Measurements from ENCODE around the gene EFCAB11. TPM values are rescaled to one million over a fixed set of nuclear protein-coding genes. Genes with fewer than 3 reads are reported as not detected.
A peak's percentile ranks its signal among the peaks of the same experiment; 100 is the strongest.
"Not testable (repeated sequence)": the region's sequence is repeated elsewhere in the genome, so short reads cannot be mapped to it uniquely, and the experiment has no call there.

The EFCAB11 gene
- polyA plus RNA-seq, 2 donors: 6.2 to 6.3 TPM

- Histone ChIP-seq H3K9me3 (ENCODE audit: control insufficient read depth in 2 of 2, insufficient read depth in 1 of 2, low read depth in 1 of 2, low read length in 1 of 2) (no peaks in the 10 kb centered on the region), H3K4me3 (ENCODE audit: low read depth in 1 of 2, low read length in 2 of 2) (no peak overlapping the region), H3K4me1 (ENCODE audit: control insufficient read depth in 2 of 2, insufficient read depth in 2 of 2, low read length in 1 of 2) (no peaks in the 10 kb centered on the region), H3K27ac (ENCODE audit: low read depth in 2 of 2, low read length in 1 of 2) (no peak overlapping the region), H3K27me3 (ENCODE audit: control insufficient read depth in 1 of 2, insufficient read depth in 2 of 2, low read length in 2 of 2) (no peaks in the 10 kb centered on the region), H3K36me3 (ENCODE audit: control insufficient read depth in 2 of 2, insufficient read depth in 2 of 2, low read length in 1 of 2) (no peaks in the 10 kb centered on the region)
- WGBS, 2 donors: 73 to 76% methylated on average over 4 of the region's 4 CpGs
These were observed 63.9 kb downstream of the EFCAB11 start for GRCh38 chr14:89890589-89890988.

GRCh38 chr14:89889626-89890025 lies 64.9 kb downstream of the EFCAB11 start:
- no peak overlapping the region for H3K27ac ChIP-seq (ENCODE audit: low read depth in 2 of 2, low read length in 1 of 2)
- no peaks in the 10 kb centered on the region for H3K36me3 ChIP-seq (ENCODE audit: control insufficient read depth in 2 of 2, insufficient read depth in 2 of 2, low read length in 1 of 2)
- H3K27me3 ChIP-seq (ENCODE audit: control insufficient read depth in 1 of 2, insufficient read depth in 2 of 2, low read length in 2 of 2): no peaks in the 10 kb centered on the region
- WGBS, 2 donors: 70 to 86% methylated on average over 4 of the region's 4 CpGs
- no peaks in the 10 kb centered on the region for H3K4me1 ChIP-seq (ENCODE audit: control insufficient read depth in 2 of 2, insufficient read depth in 2 of 2, low read length in 1 of 2)
- H3K4me3 ChIP-seq (ENCODE audit: low read depth in 1 of 2, low read length in 2 of 2): no peak overlapping the region
- H3K9me3 ChIP-seq (ENCODE audit: control insufficient read depth in 2 of 2, insufficient read depth in 1 of 2, low read depth in 1 of 2, low read length in 1 of 2): no peaks in the 10 kb centered on the region

- 94 to 98% methylated on average over 2 of the region's 2 CpGs for WGBS, 2 donors
- Histone ChIP-seq H3K27ac (ENCODE audit: low read depth in 2 of 2, low read length in 1 of 2) (no peak overlapping the region), H3K27me3 (ENCODE audit: control insufficient read depth in 1 of 2, insufficient read depth in 2 of 2, low read length in 2 of 2) (no peaks in the 10 kb centered on the region)
These were observed 69.8 kb downstream of the EFCAB11 start for GRCh38 chr14:89884761-89885160.

GRCh38 chr14:89881839-89882238 lies 72.7 kb downstream of the EFCAB11 start:
- H3K27me3 ChIP-seq (ENCODE audit: control insufficient read depth in 1 of 2, insufficient read depth in 2 of 2, low read length in 2 of 2): no peaks in the 10 kb centered on the region
- H3K36me3 ChIP-seq (ENCODE audit: control insufficient read depth in 2 of 2, insufficient read depth in 2 of 2, low read length in 1 of 2): no peaks in the 10 kb centered on the region
- WGBS, 2 donors: 87 to 93% methylated on average over 1 of the region's 1 CpG
- H3K4me3 ChIP-seq (ENCODE audit: low read depth in 1 of 2, low read length in 2 of 2): no peak overlapping the region
- H3K9me3 ChIP-seq (ENCODE audit: control insufficient read depth in 2 of 2, insufficient read depth in 1 of 2, low read depth in 1 of 2, low read length in 1 of 2): no peaks in the 10 kb centered on the region
- no peak overlapping the region for H3K27ac ChIP-seq (ENCODE audit: low read depth in 2 of 2, low read length in 1 of 2)
- H3K4me1 ChIP-seq (ENCODE audit: control insufficient read depth in 2 of 2, insufficient read depth in 2 of 2, low read length in 1 of 2): no peaks in the 10 kb centered on the region

More at GRCh38 chr14:89884761-89885160, 69.8 kb downstream of the EFCAB11 start:
- H3K9me3 ChIP-seq (ENCODE audit: control insufficient read depth in 2 of 2, insufficient read depth in 1 of 2, low read depth in 1 of 2, low read length in 1 of 2): no peaks in the 10 kb centered on the region
- H3K4me1 ChIP-seq (ENCODE audit: control insufficient read depth in 2 of 2, insufficient read depth in 2 of 2, low read length in 1 of 2): no peaks in the 10 kb centered on the region
- no peak overlapping the region for H3K4me3 ChIP-seq (ENCODE audit: low read depth in 1 of 2, low read length in 2 of 2)
- no peaks in the 10 kb centered on the region for H3K36me3 ChIP-seq (ENCODE audit: control insufficient read depth in 2 of 2, insufficient read depth in 2 of 2, low read length in 1 of 2)

GRCh38 chr14:89874091-89874490 lies 80.4 kb downstream of the EFCAB11 start:
- H3K36me3 ChIP-seq (ENCODE audit: control insufficient read depth in 2 of 2, insufficient read depth in 2 of 2, low read length in 1 of 2); H3K4me1 ChIP-seq (ENCODE audit: control insufficient read depth in 2 of 2, insufficient read depth in 2 of 2, low read length in 1 of 2); H3K27me3 ChIP-seq (ENCODE audit: control insufficient read depth in 1 of 2, insufficient read depth in 2 of 2, low read length in 2 of 2); H3K27ac ChIP-seq (ENCODE audit: low read depth in 2 of 2, low read length in 1 of 2); H3K9me3 ChIP-seq (ENCODE audit: control insufficient read depth in 2 of 2, insufficient read depth in 1 of 2, low read depth in 1 of 2, low read length in 1 of 2); H3K4me3 ChIP-seq (ENCODE audit: low read depth in 1 of 2, low read length in 2 of 2): not testable (repeated sequence)
- WGBS, 2 donors: 88 to 92% methylated on average over 3 of the region's 3 CpGs

GRCh38 chr14:89870316-89870715 lies 84.2 kb downstream of the EFCAB11 start:
- Histone ChIP-seq H3K4me3 (ENCODE audit: low read depth in 1 of 2, low read length in 2 of 2) (no peak overlapping the region), H3K9me3 (ENCODE audit: control insufficient read depth in 2 of 2, insufficient read depth in 1 of 2, low read depth in 1 of 2, low read length in 1 of 2) (peaks cover 0 to 2% of the 10 kb centered on the region in 2 donors), H3K4me1 (ENCODE audit: control insufficient read depth in 2 of 2, insufficient read depth in 2 of 2, low read length in 1 of 2) (peaks cover 0 to 4% of the 10 kb centered on the region in 2 donors), H3K36me3 (ENCODE audit: control insufficient read depth in 2 of 2, insufficient read depth in 2 of 2, low read length in 1 of 2) (no peaks in the 10 kb centered on the region), H3K27ac (ENCODE audit: low read depth in 2 of 2, low read length in 1 of 2) (no peak overlapping the region), H3K27me3 (ENCODE audit: control insufficient read depth in 1 of 2, insufficient read depth in 2 of 2, low read length in 2 of 2) (no peaks in the 10 kb centered on the region)
- WGBS, 2 donors: 48 to 72% methylated on average over 2 of the region's 2 CpGs

- Histone ChIP-seq H3K27me3 (ENCODE audit: control insufficient read depth in 1 of 2, insufficient read depth in 2 of 2, low read length in 2 of 2) (no peaks in the 10 kb centered on the region), H3K9me3 (ENCODE audit: control insufficient read depth in 2 of 2, insufficient read depth in 1 of 2, low read depth in 1 of 2, low read length in 1 of 2) (peaks cover 0 to 2% of the 10 kb centered on the region in 2 donors), H3K4me1 (ENCODE audit: control insufficient read depth in 2 of 2, insufficient read depth in 2 of 2, low read length in 1 of 2) (peaks cover 0 to 4% of the 10 kb centered on the region in 2 donors), H3K4me3 (ENCODE audit: low read depth in 1 of 2, low read length in 2 of 2) (no peak overlapping the region), H3K36me3 (ENCODE audit: control insufficient read depth in 2 of 2, insufficient read depth in 2 of 2, low read length in 1 of 2) (no peaks in the 10 kb centered on the region), H3K27ac (ENCODE audit: low read depth in 2 of 2, low read length in 1 of 2) (peak overlapping the region in 1 of 2 donors; percentile 18)
- 82 to 88% methylated on average over 2 of the region's 2 CpGs for WGBS, 2 donors
These were observed 84.9 kb downstream of the EFCAB11 start for GRCh38 chr14:89869606-89870005.

- peaks cover 0 to 4% of the 10 kb centered on the region in 2 donors for H3K4me1 ChIP-seq (ENCODE audit: control insufficient read depth in 2 of 2, insufficient read depth in 2 of 2, low read length in 1 of 2)
These were observed 88.1 kb downstream of the EFCAB11 start for GRCh38 chr14:89866458-89866857.

GRCh38 chr14:89865153-89865552 lies 89.4 kb downstream of the EFCAB11 start:
- WGBS, 2 donors: 94 to 96% methylated on average over 5 of the region's 5 CpGs
- Histone ChIP-seq H3K27me3 (ENCODE audit: control insufficient read depth in 1 of 2, insufficient read depth in 2 of 2, low read length in 2 of 2) (no peaks in the 10 kb centered on the region), H3K27ac (ENCODE audit: low read depth in 2 of 2, low read length in 1 of 2) (no peak overlapping the region), H3K4me3 (ENCODE audit: low read depth in 1 of 2, low read length in 2 of 2) (no peak overlapping the region), H3K36me3 (ENCODE audit: control insufficient read depth in 2 of 2, insufficient read depth in 2 of 2, low read length in 1 of 2) (no peaks in the 10 kb centered on the region), H3K9me3 (ENCODE audit: control insufficient read depth in 2 of 2, insufficient read depth in 1 of 2, low read depth in 1 of 2, low read length in 1 of 2) (no peaks in the 10 kb centered on the region), H3K4me1 (ENCODE audit: control insufficient read depth in 2 of 2, insufficient read depth in 2 of 2, low read length in 1 of 2) (peaks cover 0 to 4% of the 10 kb centered on the region in 2 donors)

More at GRCh38 chr14:89866458-89866857, 88.1 kb downstream of the EFCAB11 start:
- Histone ChIP-seq H3K36me3 (ENCODE audit: control insufficient read depth in 2 of 2, insufficient read depth in 2 of 2, low read length in 1 of 2) (no peaks in the 10 kb centered on the region), H3K27me3 (ENCODE audit: control insufficient read depth in 1 of 2, insufficient read depth in 2 of 2, low read length in 2 of 2) (no peaks in the 10 kb centered on the region), H3K27ac (ENCODE audit: low read depth in 2 of 2, low read length in 1 of 2) (peak overlapping the region; percentile 75 to 83), H3K4me3 (ENCODE audit: low read depth in 1 of 2, low read length in 2 of 2) (no peak overlapping the region), H3K9me3 (ENCODE audit: control insufficient read depth in 2 of 2, insufficient read depth in 1 of 2, low read depth in 1 of 2, low read length in 1 of 2) (no peaks in the 10 kb centered on the region)
- WGBS, 2 donors: 52 to 67% methylated on average over 3 of the region's 3 CpGs

GRCh38 chr14:89862856-89863255 lies 91.7 kb downstream of the EFCAB11 start:
- no peaks in the 10 kb centered on the region for H3K9me3 ChIP-seq (ENCODE audit: control insufficient read depth in 2 of 2, insufficient read depth in 1 of 2, low read depth in 1 of 2, low read length in 1 of 2)
- H3K4me3 ChIP-seq (ENCODE audit: low read depth in 1 of 2, low read length in 2 of 2): no peak overlapping the region
- no peaks in the 10 kb centered on the region for H3K27me3 ChIP-seq (ENCODE audit: control insufficient read depth in 1 of 2, insufficient read depth in 2 of 2, low read length in 2 of 2)
- H3K27ac ChIP-seq (ENCODE audit: low read depth in 2 of 2, low read length in 1 of 2): no peak overlapping the region
- H3K4me1 ChIP-seq (ENCODE audit: control insufficient read depth in 2 of 2, insufficient read depth in 2 of 2, low read length in 1 of 2): peaks cover 0 to 4% of the 10 kb centered on the region in 2 donors
- no peaks in the 10 kb centered on the region for H3K36me3 ChIP-seq (ENCODE audit: control insufficient read depth in 2 of 2, insufficient read depth in 2 of 2, low read length in 1 of 2)
